SK-N-MC (cell line): ENCODE measurements around the gene BBC3.

ENCODE experiments used
- EZH2 ChIP-seq: fragments of 200-600 bp; sonication (generic); IDR thresholded peaks from one replicate; pipeline ENCODE4 v1.6.1; 2017; ENCODE audit warnings: antibody characterized with exemption
- FOXP2 ChIP-seq: optimal IDR thresholded peaks from 2 replicates; pipeline ENCODE3; 2011; ENCODE audit warnings: mild to moderate bottlenecking, moderate library complexity; ENCODE audit not compliant: insufficient read depth; ENCODE audit errors: extremely low read length, control extremely low read depth
- POLR2AphosphoS5 ChIP-seq: IDR thresholded peaks from 2 replicates; pipeline ENCODE4 v1.6.1; 2012; ENCODE audit warnings: mild to moderate bottlenecking, low read depth, low read length, borderline replicate concordance

DNA sequence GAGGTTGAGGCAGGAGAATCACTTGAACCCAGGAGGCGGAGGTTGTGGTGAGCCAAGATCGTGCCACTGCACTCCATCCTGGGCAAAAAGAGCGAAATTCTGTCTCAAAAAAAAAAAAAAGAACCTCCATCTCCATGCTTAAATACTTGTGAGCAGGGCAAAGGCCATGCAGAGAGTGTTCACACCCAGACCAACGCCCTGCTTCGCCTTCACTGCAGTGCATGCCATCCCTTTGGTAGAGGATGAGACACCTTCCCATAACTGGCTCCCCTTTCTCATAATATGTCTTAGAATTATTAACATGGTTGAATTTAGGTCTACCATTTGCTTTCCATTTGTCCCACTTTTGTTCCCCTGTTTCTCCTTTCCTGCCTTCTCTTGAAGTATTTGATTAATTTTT, 15.4 kb downstream of the BBC3 start:
- TF ChIP-seq EZH2 = no peak
- TF ChIP-seq POLR2AphosphoS5 = no peak
- TF ChIP-seq FOXP2 = no peak
